Fibroblast of skin of scalp (primary cell): Measurements from ENCODE around the gene INTS7.

Experiments
- DNase-seq: peaks from one replicate; pipeline ENCODE4 v3.0.0-alpha.2; 2013

The INTS7 gene

DNA sequence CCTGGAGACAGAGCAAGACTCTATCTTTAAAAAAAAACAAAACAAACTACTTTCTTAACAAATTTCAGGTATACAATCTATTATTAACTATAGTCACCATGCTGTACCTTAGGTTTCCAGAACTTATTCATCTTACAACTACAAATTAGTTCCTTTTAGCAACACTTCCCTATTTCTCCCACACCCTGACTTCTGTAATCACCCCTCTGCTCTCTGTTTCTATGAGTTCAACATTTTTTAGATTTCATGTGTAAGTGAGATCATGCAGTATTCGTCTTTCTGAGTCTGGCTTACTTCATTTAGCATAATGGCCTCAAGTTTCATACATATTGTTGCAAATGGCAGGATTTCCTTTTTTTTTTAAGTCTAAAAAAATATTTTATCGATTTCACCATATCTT is 126.9 kb downstream of the INTS7 start:
- DNase-seq, result no peak

DNA sequence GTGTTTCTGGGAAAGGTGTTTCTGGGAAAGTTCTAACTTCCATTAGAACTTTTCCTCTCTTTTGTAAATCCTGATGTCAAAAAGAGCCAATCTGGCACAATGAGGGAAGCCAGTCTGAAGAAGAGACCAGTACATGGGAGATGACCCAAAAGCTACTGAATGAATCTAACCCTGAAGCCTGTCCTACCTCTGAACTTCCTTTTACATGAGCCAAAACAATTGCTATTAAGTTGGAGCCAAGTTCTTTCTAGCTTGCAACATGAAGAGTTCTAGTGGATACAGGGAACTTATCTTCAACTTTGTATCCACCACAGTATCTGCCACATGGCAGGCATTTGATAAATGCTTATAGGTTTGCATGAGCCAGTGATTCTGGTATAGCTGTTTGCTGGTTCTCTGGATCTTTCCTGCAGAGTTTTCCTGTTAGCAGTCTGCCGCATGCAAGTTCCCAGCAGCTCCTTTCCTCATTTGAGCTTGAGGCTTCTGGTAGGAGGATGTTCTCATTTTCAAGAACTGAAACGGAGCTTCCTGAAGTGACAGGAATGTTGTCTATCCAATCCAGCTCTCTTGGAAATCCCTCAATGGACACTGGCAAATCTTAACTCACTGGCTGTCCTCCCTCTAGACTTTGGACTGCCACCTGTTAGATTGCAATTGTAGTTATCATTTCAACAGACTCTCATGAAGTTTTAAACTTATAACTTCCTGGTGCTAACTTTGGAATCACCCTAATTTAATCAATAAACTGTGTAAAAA is 131.7 kb downstream of the INTS7 start:
- no peak for DNase-seq

DNA sequence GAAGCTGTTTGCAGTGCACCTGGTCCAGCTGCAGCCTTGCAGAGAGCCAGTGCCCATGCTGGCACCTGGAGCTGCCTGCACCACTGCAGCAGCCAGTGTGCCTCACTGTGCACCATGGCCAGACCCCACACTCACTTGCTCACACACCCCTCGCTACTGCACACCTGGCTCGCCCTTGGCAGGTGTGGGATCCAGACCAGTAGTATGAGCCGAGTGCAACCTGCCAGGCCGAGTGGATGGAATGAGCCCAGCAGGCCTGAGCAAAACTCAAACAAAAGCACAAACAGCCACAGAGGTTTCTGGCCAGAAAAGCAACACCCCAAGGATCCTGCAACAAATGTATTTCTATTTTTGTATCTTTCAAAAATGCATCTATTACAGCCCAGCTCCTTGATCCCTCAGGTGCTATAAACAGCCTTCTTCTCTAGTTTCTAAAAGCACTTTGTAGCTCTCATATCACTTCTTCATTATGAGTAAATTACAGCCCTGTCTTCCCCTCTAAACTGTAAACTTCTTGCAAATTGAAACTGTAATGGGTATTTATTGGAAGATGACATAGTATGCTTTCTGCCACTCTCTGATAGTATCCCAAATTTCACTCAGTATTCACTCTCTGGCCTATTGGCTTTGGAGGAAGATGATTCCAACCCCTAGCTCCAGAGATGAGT is 132.6 kb downstream of the INTS7 start:
- no peak for DNase-seq

DNA sequence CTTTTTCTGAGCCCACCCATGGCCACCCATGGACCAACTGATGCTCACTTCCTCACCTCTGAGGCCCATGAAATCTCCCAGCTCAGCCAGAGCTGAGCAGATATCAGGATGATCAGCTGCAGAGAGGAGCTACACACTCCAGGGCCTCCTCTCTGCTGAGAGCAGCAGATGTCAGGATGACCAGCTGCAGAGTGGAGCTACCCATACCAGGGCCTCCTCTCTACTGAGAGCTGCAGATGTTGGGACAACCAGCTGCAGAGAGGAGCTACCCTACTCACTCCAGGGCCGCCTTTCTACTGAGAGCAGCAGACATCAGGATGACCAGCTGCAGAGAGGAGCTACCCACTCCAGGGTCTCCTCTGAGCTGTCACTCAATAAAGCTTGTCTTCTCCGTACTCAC is 133.4 kb downstream of the INTS7 start:
- no peak for DNase-seq

DNA sequence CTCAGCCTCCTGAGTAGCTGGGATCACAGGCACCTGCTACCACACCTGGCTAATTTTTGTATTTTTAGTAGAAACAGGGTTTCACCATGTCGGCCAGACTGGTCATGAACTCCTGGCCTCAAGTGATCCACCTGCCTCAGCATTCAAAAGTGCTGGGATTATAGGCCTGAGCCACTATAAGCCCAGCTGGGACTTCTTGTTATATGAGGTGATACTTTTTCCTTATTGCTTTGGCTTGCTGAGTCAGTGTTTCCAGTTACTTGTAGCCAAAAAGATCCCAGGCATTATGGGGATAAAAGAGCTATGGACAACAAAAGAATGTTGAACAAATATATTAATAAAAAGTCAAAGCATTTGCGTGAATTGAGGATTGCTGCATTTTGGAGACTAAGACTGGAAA is 134.9 kb downstream of the INTS7 start:
- DNase-seq, result no peak

DNA sequence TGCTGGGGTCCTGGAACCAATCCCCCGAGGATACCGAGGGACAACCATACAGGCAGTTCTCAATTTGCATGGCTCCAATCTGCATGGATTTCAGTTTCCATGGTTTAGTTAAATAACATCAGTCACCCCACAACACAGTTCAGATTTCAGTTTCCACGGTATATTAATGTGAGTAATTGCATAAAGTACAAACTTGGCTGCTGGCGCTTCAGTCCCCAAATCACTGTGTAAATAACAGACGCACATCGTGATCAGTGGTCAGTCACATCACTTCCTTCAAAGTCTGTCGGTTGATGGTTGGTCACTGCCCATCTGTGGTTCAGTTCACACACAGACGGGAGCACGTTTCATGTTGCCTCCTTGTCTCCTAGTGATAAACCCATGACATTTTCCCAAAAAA is 138.4 kb downstream of the INTS7 start:
- DNase-seq, result no peak

DNA sequence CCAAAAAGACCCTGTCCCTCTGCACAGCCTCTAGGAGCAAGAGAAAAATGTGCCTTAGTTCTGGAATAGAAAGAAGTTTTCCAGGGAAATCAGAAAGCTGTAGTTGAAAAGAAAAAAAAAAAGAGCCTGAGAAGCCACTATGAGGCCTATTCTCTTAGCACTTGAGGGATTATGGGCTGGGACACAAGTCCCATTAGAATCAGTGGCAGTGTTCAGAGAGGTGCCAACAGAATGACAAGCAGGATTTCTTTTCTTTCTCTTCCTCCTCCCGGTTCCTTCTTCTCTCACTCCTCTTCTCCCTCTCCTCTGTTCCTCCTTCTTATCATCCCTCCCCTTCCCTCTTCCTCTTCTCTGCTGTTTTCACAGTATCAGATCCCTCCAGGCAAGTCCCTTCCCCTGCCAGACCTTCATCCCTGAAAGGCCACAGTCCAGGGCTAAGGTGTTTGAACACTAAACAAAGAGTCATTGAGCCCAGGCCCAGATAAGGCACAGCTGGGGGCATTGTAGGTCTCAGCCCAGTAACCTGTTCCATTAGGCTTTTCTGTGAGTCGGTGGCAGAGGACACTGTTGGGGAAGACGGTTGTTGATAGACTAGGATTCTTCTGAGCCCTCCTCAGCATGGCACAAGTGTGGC is 140.1 kb downstream of the INTS7 start:
- DNase-seq, result no peak

DNA sequence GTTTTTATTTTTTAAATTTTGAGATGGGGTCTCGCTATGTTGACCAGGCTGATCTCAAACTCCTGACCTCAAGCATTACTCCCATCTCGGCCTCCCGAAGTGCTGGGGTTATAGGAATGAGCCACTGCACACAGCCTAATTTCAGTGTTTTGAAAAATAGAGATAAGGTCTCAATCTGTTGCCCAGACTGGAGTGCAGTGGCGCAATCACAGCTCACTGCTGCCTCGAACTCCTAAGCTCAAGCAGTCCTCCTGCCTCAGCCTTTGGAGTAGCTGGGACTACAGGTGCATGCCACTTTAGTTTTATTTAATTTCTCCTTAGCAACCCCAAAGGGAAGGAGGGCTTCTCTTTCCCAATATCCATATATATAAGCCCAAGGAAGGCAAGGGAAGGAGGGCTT is 141.0 kb downstream of the INTS7 start:
- DNase-seq, result no peak

DNA sequence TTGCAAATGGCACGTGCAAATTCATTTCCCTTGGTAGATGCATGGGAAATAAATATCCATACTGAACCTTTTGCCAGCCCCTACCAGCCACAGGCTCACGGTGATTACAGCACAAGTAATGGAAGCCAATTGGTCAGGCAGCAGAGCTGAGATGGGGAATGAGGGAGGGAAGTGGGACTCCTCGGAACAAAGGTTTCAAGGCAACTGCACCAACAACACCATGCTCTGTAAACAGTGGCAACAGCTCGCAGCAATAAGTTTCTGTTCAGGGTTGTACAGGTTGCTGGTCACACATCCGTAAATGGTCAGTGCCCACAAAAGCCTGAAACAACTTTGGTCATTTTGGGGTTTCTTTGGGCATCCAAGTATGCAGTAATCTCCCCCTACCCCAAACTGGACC is 142.1 kb downstream of the INTS7 start:
- no peak for DNase-seq

DNA sequence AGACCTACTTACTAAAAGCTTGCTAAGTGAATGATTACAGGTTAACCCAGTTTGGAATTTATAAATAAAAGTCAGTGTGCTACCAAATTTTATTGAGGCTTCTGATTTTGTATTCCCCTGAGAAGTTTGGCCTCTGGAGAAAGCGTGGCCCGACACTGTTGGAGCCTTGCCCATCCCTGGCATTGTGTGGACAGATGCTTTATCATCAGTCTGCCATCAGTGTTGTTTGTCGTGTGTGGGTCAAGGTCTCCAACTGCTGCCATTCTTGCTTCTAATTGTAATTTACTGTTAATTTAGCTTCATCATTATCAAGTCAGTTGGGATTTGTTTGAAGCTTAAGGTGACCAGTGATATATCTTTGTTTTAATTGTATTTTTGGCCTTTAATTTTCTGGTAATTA is 142.8 kb downstream of the INTS7 start:
- DNase-seq, result no peak

DNA sequence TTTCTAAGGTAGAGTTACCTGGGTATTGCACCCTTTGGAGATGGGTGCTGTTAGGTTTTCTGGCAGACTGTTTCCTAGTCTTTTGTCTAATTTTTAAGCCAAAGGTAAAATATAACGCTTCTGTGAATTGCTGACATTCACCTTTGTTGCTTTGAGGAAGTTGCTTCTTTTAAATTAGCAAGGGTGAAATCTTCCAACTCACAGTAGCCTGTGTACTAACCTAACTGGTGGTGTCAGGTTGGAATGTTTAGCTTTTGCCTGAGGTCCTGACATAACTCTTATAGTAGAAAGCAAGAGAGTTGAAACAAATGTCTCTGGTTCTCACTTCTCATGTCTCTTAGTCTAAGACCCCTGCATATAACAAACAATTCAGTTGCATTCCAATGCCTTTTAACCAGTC is 143.6 kb downstream of the INTS7 start:
- no peak for DNase-seq
